Lower lobe of right lung (tissue), 2 donors: ENCODE data around the gene DGCR2. TPM values are rescaled to one million over a fixed set of nuclear protein-coding genes. Genes with fewer than 3 reads are reported as not detected.
A peak's percentile ranks its signal among the peaks of the same experiment; 100 is the strongest.

ENCODE experiments used
- ATAC-seq, 2 donors: fragments of 200-7000 bp; cut with Tn5 transposase; one replicate each; pipeline ENCODE4 v1.9.1; 2020 to 2022; ENCODE audit warnings: mild to moderate bottlenecking in 2 of 2, moderate library complexity in 2 of 2
- DNase-seq: peaks from one replicate; pipeline ENCODE4 v3.0.0-alpha.2; 2020
- H3K27ac ChIP-seq: fragments of 200-600 bp; one replicate; pipeline ENCODE4 v1.8.0; 2022
- H3K27me3 ChIP-seq: fragments of 200-600 bp; one replicate; pipeline ENCODE4 v1.8.0; 2022; ENCODE audit warnings: low read depth
- H3K36me3 ChIP-seq: fragments of 200-600 bp; one replicate; pipeline ENCODE4 v1.8.0; 2022; ENCODE audit warnings: mild to moderate bottlenecking
- H3K4me1 ChIP-seq: fragments of 200-600 bp; one replicate; pipeline ENCODE4 v1.8.0; 2022
- H3K4me3 ChIP-seq: fragments of 200-600 bp; one replicate; pipeline ENCODE4 v1.8.0; 2022; ENCODE audit warnings: mild to moderate bottlenecking
- H3K9me3 ChIP-seq: fragments of 200-600 bp; one replicate; pipeline ENCODE4 v1.8.0; 2022
- CTCF ChIP-seq: fragments of 200-600 bp; IDR thresholded peaks from one replicate; pipeline ENCODE4 v1.8.0; 2022; ENCODE audit warnings: antibody characterized with exemption, mild to moderate bottlenecking
- intact Hi-C: fragments of 100-400 bp; cut with DNase I; formaldehyde crosslinking; loops from one replicate; pipeline ENCODE4 v1.11.0; 2022
- total RNA-seq: library from RNA; stranded (reverse); fragmentation: NEBNext Ultra II Directional; extraction: Animal tissue kit (Norgen Biotek cat#: 25700); gene quantifications from one replicate; pipeline ENCODE4 v1.2.1, GENCODE V29; 2021
- donor health status: DM: no; HTN: yes; CAD: no; lungs with severe emphysema.

DGCR2 gene
- total RNA-seq, 1 donor from 2014 or later: 62.9 TPM

GRCh38 chr22:19061471-19062138 lies 60.6 kb downstream of the DGCR2 start:
- H3K27me3 ChIP-seq: no peaks in the 10 kb centered on the region
- no peaks in the 10 kb centered on the region for H3K4me1 ChIP-seq
- H3K9me3 ChIP-seq: no peaks in the 10 kb centered on the region
- H3K27ac ChIP-seq: no peak overlapping the region
- DNase-seq: peak; percentile 4
- no peak overlapping the region for H3K4me3 ChIP-seq
- peaks cover 99% of the 10 kb centered on the region for H3K36me3 ChIP-seq
- no peak for ATAC-seq
- no peak for TF ChIP-seq CTCF
- intact Hi-C loops: no loop called here

- no peak overlapping the region for H3K4me3 ChIP-seq
- intact Hi-C loops: no loop called here
- H3K27me3 ChIP-seq: no peaks in the 10 kb centered on the region
- DNase-seq: peak; percentile 20
- H3K9me3 ChIP-seq: no peaks in the 10 kb centered on the region
- H3K4me1 ChIP-seq: no peaks in the 10 kb centered on the region
- TF ChIP-seq CTCF: no peak
- H3K36me3 ChIP-seq: peaks cover 99% of the 10 kb centered on the region
- H3K27ac ChIP-seq: no peak overlapping the region
- no peak for ATAC-seq
These were observed 61.7 kb downstream of the DGCR2 start for GRCh38 chr22:19060356-19061009.

- Histone ChIP-seq H3K27ac (no peak overlapping the region), H3K27me3 (no peaks in the 10 kb centered on the region), H3K4me3 (no peak overlapping the region), H3K9me3 (no peaks in the 10 kb centered on the region), H3K4me1 (no peaks in the 10 kb centered on the region), H3K36me3 (peaks cover 99% of the 10 kb centered on the region)
- DNase-seq (peak; percentile 28), ATAC-seq (no peak)
- intact Hi-C loops: no loop called here
- TF ChIP-seq CTCF: no peak
These were observed 62.5 kb downstream of the DGCR2 start for GRCh38 chr22:19059481-19060278.

- ATAC-seq: no peak
- Histone ChIP-seq H3K4me3 (no peak overlapping the region), H3K9me3 (no peaks in the 10 kb centered on the region), H3K36me3 (peaks cover 99% of the 10 kb centered on the region), H3K27me3 (no peaks in the 10 kb centered on the region), H3K27ac (no peak overlapping the region), H3K4me1 (no peaks in the 10 kb centered on the region)
- intact Hi-C loops: no loop called here
- TF ChIP-seq CTCF: no peak
- peak; percentile 36 for DNase-seq
These were observed 63.3 kb downstream of the DGCR2 start for GRCh38 chr22:19058713-19059451.

GRCh38 chr22:19057999-19058491 lies 64.2 kb downstream of the DGCR2 start:
- Histone ChIP-seq H3K9me3 (no peaks in the 10 kb centered on the region), H3K27me3 (no peaks in the 10 kb centered on the region), H3K27ac (no peak overlapping the region), H3K4me3 (no peak overlapping the region), H3K4me1 (no peaks in the 10 kb centered on the region), H3K36me3 (peaks cover 99% of the 10 kb centered on the region)
- DNase-seq: peak; percentile 29
- TF ChIP-seq CTCF: no peak
- ATAC-seq: no peak
- intact Hi-C loops: no loop called here
